DOHH2 (cell line): Measurements from ENCODE around the gene GALNT18.

Source experiments
- H3F3A ChIP-seq: fragments of 200-600 bp; sonication (generic), shearing (Covaris generic); 2 replicates; pipeline ENCODE4 v1.6.0; 2016; ENCODE audit warnings: antibody characterized with exemption, mild to moderate bottlenecking; ENCODE audit not compliant: control insufficient read depth, insufficient read depth
- H3K27ac ChIP-seq: fragments of 200-600 bp; sonication (generic); 2 replicates; pipeline ENCODE4 v1.5.1; 2014; ENCODE audit warnings: low read depth, mild to moderate bottlenecking, low read length, moderate library complexity
- H3K27me3 ChIP-seq: fragments of 200-600 bp; sonication (generic); 2 replicates; pipeline ENCODE4 v1.6.1; 2014; ENCODE audit warnings: mild to moderate bottlenecking, low read length, mixed read lengths; ENCODE audit not compliant: control insufficient read depth
- H3K36me3 ChIP-seq: fragments of 200-600 bp; sonication (generic); 2 replicates; pipeline ENCODE4 v1.6.1; 2014; ENCODE audit warnings: mild to moderate bottlenecking, low read length, moderate library complexity, mixed read lengths; ENCODE audit not compliant: control insufficient read depth
- H3K4me1 ChIP-seq: fragments of 200-600 bp; sonication (generic); 2 replicates; pipeline ENCODE4 v1.6.1; 2014; ENCODE audit warnings: mild to moderate bottlenecking, low read length, mixed read lengths; ENCODE audit not compliant: control insufficient read depth
- H3K4me2 ChIP-seq: fragments of 200-600 bp; sonication (generic); 2 replicates; pipeline ENCODE4 v1.6.0; 2014; ENCODE audit warnings: mild to moderate bottlenecking, low read length, moderate library complexity
- H3K4me3 ChIP-seq: fragments of 200-600 bp; sonication (generic); 2 replicates; pipeline ENCODE4 v1.5.1; 2014; ENCODE audit warnings: mild to moderate bottlenecking, low read length, mixed read lengths
- H3K79me2 ChIP-seq: fragments of 200-600 bp; sonication (generic); 2 replicates; pipeline ENCODE4 v1.6.1; 2014; ENCODE audit warnings: mild to moderate bottlenecking, low read length, mixed read lengths; ENCODE audit not compliant: control insufficient read depth
- H3K9me2 ChIP-seq: fragments of 200-600 bp; sonication (generic); replicated peaks from 2 replicates; pipeline ENCODE4 v1.6.1; 2014; ENCODE audit warnings: mild to moderate bottlenecking, low read length, mixed read lengths; ENCODE audit not compliant: control insufficient read depth
- H3K9me3 ChIP-seq: fragments of 200-600 bp; sonication (generic); 2 replicates; pipeline ENCODE4 v1.6.1; 2014; ENCODE audit warnings: antibody characterized with exemption, low read length, mixed read lengths; ENCODE audit not compliant: control insufficient read depth, insufficient read depth
- H4K20me1 ChIP-seq: fragments of 200-600 bp; sonication (generic); 2 replicates; pipeline ENCODE4 v1.6.0; 2014; ENCODE audit warnings: low read depth, mild to moderate bottlenecking, antibody characterized with exemption, low read length, moderate library complexity; ENCODE audit not compliant: control insufficient read depth, insufficient read depth
- EZH2phosphoT487 ChIP-seq: fragments of 200-600 bp; sonication (generic); IDR thresholded peaks from 2 replicates; pipeline ENCODE4 v1.6.1; 2017; ENCODE audit warnings: borderline replicate concordance, mild to moderate bottlenecking, antibody characterized with exemption, low read length, moderate library complexity, mixed read lengths
- TF ChIP-seq, protein P1 (sequence below): fragments of 200-600 bp; sonication (generic); IDR thresholded peaks from one replicate; pipeline ENCODE4 v1.5.1; 2014; ENCODE audit warnings: antibody characterized with exemption, mild to moderate bottlenecking, low read depth, low read length; ENCODE audit not compliant: poor library complexity, severe bottlenecking

The GALNT18 gene

DNA sequence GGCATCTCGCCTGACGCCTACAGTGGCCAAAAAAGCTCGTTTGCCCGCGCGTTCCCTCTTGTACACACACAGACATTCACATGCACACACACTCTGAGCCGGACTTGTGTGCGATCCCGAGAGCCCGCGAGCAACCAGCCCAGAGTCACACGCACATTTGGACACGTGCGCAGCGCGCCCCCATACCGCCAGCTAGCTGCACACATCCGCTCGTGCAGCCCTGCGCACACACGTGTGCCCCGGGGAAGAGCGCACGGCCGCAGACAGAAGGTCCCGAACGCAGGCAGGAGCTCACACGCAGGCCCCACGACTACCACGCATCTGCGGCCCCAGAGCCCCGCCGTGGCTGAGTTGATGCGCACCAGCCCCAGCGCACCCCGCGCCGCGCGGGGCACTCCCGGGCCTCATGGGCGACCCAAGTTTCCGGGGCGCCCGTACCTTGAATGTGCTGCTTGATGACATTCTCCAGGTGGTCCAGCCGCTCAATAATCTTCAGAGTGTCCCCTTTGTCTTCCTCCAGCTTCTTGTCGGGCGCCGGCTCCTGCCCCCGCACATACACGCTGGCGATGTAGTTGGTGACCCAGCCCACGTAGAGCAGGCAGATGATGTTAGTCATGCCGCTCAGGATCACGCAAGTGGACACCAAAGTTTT is 758 bp downstream of the GALNT18 start:
- H4K20me1 ChIP-seq: no peaks in the 10 kb centered on the region
- H3K79me2 ChIP-seq: no peaks in the 10 kb centered on the region
- no peak overlapping the region for H3K27ac ChIP-seq
- TF ChIP-seq EZH2phosphoT487: no peak
- TF ChIP-seq, protein P1, sequence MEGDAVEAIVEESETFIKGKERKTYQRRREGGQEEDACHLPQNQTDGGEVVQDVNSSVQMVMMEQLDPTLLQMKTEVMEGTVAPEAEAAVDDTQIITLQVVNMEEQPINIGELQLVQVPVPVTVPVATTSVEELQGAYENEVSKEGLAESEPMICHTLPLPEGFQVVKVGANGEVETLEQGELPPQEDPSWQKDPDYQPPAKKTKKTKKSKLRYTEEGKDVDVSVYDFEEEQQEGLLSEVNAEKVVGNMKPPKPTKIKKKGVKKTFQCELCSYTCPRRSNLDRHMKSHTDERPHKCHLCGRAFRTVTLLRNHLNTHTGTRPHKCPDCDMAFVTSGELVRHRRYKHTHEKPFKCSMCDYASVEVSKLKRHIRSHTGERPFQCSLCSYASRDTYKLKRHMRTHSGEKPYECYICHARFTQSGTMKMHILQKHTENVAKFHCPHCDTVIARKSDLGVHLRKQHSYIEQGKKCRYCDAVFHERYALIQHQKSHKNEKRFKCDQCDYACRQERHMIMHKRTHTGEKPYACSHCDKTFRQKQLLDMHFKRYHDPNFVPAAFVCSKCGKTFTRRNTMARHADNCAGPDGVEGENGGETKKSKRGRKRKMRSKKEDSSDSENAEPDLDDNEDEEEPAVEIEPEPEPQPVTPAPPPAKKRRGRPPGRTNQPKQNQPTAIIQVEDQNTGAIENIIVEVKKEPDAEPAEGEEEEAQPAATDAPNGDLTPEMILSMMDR: no peak
- peak overlapping the region; percentile 28; the same call in 1 of the 2 replicates for H3K4me3 ChIP-seq
- no peaks in the 10 kb centered on the region for H3K36me3 ChIP-seq
- 0 out of 2 replicates have a peak, but pooled peaks cover 4% of the 10 kb centered on the region for H3K4me1 ChIP-seq
- H3K9me3 ChIP-seq: no peaks in the 10 kb centered on the region
- H3F3A ChIP-seq: no peaks in the 10 kb centered on the region
- H3K4me2 ChIP-seq: peak overlapping the region; percentile 43; the same call in 1 of the 2 replicates
- H3K9me2 ChIP-seq: no peaks in the 10 kb centered on the region
- H3K27me3 ChIP-seq: peaks cover 17% of the 10 kb centered on the region

DNA sequence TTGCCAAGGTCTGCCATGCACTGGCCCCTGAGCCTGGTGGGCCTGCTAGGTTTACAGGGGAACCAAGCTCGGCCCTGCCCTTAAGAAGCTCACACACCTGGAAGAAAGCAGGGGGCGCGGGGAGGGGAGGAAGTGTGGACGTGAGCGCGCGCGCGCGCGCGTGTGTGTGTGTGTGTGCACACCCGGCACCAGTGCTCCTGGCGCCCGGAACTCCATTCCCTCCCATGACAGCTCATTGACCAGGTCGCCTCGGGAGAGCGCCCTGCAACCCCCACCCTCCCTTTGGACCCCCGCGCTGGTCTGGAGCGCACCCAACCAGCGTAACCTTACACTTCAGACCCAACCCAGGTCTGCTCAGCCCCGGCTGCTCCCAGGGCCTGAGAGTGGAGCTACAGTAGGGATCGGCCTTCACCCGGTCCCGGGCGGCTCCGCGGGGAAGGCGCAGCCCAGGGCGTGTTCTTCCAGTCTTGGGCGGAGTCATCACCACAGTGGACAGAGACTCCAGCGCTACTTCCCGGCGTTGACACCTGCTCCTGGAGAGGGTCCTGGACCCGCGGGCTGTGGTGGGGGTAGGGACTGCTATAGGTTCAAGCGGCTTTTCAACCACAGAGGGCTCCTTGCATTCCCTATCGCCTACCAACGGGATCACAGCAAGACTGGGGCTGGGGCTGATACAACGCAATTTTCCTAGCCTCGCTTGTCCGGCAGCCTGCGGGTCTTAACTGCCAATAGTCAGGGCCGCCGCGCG is 1.5 kb downstream of the GALNT18 start:
- H3K4me3 ChIP-seq: no peak overlapping the region
- H3K27me3 ChIP-seq: peaks cover 17% of the 10 kb centered on the region
- no peak overlapping the region for H3K4me2 ChIP-seq
- no peaks in the 10 kb centered on the region for H4K20me1 ChIP-seq
- H3K27ac ChIP-seq: no peak overlapping the region
- no peaks in the 10 kb centered on the region for H3F3A ChIP-seq
- 0 out of 2 replicates have a peak, but pooled peaks cover 4% of the 10 kb centered on the region for H3K4me1 ChIP-seq
- H3K9me3 ChIP-seq: no peaks in the 10 kb centered on the region
- H3K36me3 ChIP-seq: no peaks in the 10 kb centered on the region
- TF ChIP-seq, protein P1: no peak
- TF ChIP-seq EZH2phosphoT487: no peak
- H3K79me2 ChIP-seq: no peaks in the 10 kb centered on the region
- H3K9me2 ChIP-seq: no peaks in the 10 kb centered on the region

DNA sequence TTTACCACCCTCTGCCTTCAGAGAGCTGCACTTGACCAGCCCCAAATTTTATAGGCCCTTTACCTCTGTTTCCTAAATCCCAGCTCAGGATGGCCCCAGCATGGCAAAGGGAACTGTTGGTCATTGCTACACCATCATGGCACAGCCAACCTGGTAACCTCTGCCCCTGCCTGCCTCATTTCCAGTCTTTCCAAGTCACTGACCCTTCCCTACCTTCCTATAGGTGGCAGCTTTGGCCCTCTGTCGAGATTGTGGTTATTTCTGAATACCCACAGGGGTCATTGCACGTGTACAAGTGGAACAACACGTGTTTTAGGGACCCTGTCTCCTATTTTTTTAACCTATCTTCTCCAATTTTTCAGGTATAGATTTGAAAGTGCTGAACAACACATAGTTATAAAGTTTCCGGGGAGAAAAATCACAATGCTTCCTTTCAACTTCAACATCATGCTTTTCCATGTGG is 2.8 kb downstream of the GALNT18 start:
- Histone ChIP-seq H3K4me2 (no peak overlapping the region), H3K79me2 (no peaks in the 10 kb centered on the region), H3F3A (no peaks in the 10 kb centered on the region), H3K27ac (no peak overlapping the region), H3K4me3 (no peak overlapping the region), H3K9me3 (no peaks in the 10 kb centered on the region), H3K9me2 (no peaks in the 10 kb centered on the region), H3K36me3 (no peaks in the 10 kb centered on the region), H3K4me1 (0 out of 2 replicates have a peak, but pooled peaks cover 4% of the 10 kb centered on the region), H3K27me3 (peaks cover 14% of the 10 kb centered on the region), H4K20me1 (no peaks in the 10 kb centered on the region)
- no peak for TF ChIP-seq EZH2phosphoT487
- TF ChIP-seq, protein P1: no peak
